Activated naive CD4-positive, alpha-beta T cell treated with anti-CD3 and anti-CD28 coated beads for 36 hours (primary cell): ENCODE measurements around the gene DEFB118. TPM values are rescaled to one million over a fixed set of nuclear protein-coding genes. Genes with fewer than 3 reads are reported as not detected.

Experiments
- CTCF ChIA-PET: fragments of 350-600 bp; sonication (Branson Sonifier 250); formaldehyde crosslinking; loops from one replicate; lab custom pipeline; 2021; ENCODE audit warnings: antibody characterized with exemption; lab: Charles Lee
- DNase-seq: peaks from one replicate; pipeline ENCODE4 v3.0.0-alpha.2; 2020
- H3K27ac Mint-ChIP-seq: one replicate; pipeline ENCODE4 v1.8.0; 2021; ENCODE audit warnings: mild to moderate bottlenecking, mixed read lengths
- H3K27me3 Mint-ChIP-seq: one replicate; pipeline ENCODE4 v1.8.0; 2021; ENCODE audit warnings: low read depth, mixed read lengths
- H3K36me3 Mint-ChIP-seq: one replicate; pipeline ENCODE4 v1.8.0; 2021; ENCODE audit warnings: low read depth, mixed read lengths
- H3K4me1 Mint-ChIP-seq: one replicate; pipeline ENCODE4 v1.8.0; 2021; ENCODE audit warnings: low read depth, mixed read lengths
- H3K4me3 Mint-ChIP-seq: one replicate; pipeline ENCODE4 v1.8.0; 2021; ENCODE audit warnings: mild to moderate bottlenecking, moderate library complexity, mixed read lengths
- H3K9me3 Mint-ChIP-seq: one replicate; pipeline ENCODE4 v1.8.0; 2021; ENCODE audit warnings: mixed read lengths
- intact Hi-C: fragments of 100-400 bp; cut with micrococcal nuclease; formaldehyde crosslinking; loops from one replicate; pipeline ENCODE4 v1.15.1; 2023
- total RNA-seq, 2 experiments: library from RNA; stranded (reverse); gene quantifications; one replicate each; pipeline ENCODE4 v1.2.3, GENCODE V29; 2021

The DEFB118 gene
- total RNA-seq, 2 experiments from 2014 or later = not detected

- Mint-ChIP-seq H3K36me3 (no peaks in the 10 kb centered on the region), H3K4me1 (no peaks in the 10 kb centered on the region), H3K27ac (no peak overlapping the region), H3K27me3 (peaks cover 4% of the 10 kb centered on the region), H3K4me3 (no peak overlapping the region), H3K9me3 (peaks cover 2% of the 10 kb centered on the region)
- CTCF ChIA-PET = no interaction called here
- intact Hi-C loops = no loop called here
- no peak for DNase-seq
Measured at GRCh38 chr20:31410011-31410410, 41.6 kb downstream of the DEFB118 start.

- H3K36me3 Mint-ChIP-seq = no peaks in the 10 kb centered on the region
- CTCF ChIA-PET = interaction anchor here (3.6 kb wide), 1 partner anchor 88 kb away, joined by 16 read pairs; no protein-coding TSS in a partner anchor
- no peaks in the 10 kb centered on the region for H3K4me1 Mint-ChIP-seq
- intact Hi-C loops = no loop called here
- peaks cover 2% of the 10 kb centered on the region for H3K9me3 Mint-ChIP-seq
- no peak overlapping the region for H3K4me3 Mint-ChIP-seq
- peaks cover 2% of the 10 kb centered on the region for H3K27me3 Mint-ChIP-seq
- no peak overlapping the region for H3K27ac Mint-ChIP-seq
- no peak for DNase-seq
Measured at GRCh38 chr20:31414381-31414780, 46.0 kb downstream of the DEFB118 start.

GRCh38 chr20:31415653-31416052 is 47.3 kb downstream of the DEFB118 start:
- Mint-ChIP-seq H3K27ac (no peak overlapping the region), H3K4me1 (no peaks in the 10 kb centered on the region), H3K9me3 (no peaks in the 10 kb centered on the region), H3K4me3 (no peak overlapping the region), H3K27me3 (peaks cover 2% of the 10 kb centered on the region), H3K36me3 (no peaks in the 10 kb centered on the region)
- intact Hi-C loops = no loop called here
- CTCF ChIA-PET = interaction anchor here (3.6 kb wide), 1 partner anchor 87 kb away, joined by 16 read pairs; no protein-coding TSS in a partner anchor
- DNase-seq = no peak

- Mint-ChIP-seq H3K27ac (no peak overlapping the region), H3K4me1 (no peaks in the 10 kb centered on the region), H3K27me3 (peaks cover 2% of the 10 kb centered on the region), H3K9me3 (no peaks in the 10 kb centered on the region), H3K4me3 (no peak overlapping the region), H3K36me3 (no peaks in the 10 kb centered on the region)
- CTCF ChIA-PET = no interaction called here
- intact Hi-C loops = no loop called here
- DNase-seq = no peak
Measured at GRCh38 chr20:31418307-31418706, 49.9 kb downstream of the DEFB118 start.

Other genes with a start within 250 kb of the DEFB118 start
- not detected for gene DEFB115, start 110.9 kb upstream of the DEFB118 start, total RNA-seq
- gene DEFB116, start 60.0 kb upstream of the DEFB118 start, total RNA-seq = not detected
- gene DEFB119, start 22.0 kb downstream of the DEFB118 start, total RNA-seq = not detected
- not detected for gene DEFB121, start 37.6 kb downstream of the DEFB118 start, total RNA-seq
- gene DEFB123, start 72.0 kb downstream of the DEFB118 start, total RNA-seq = not detected
- not detected for gene DEFB124, start 106.5 kb downstream of the DEFB118 start, total RNA-seq
- gene REM1, start 106.7 kb downstream of the DEFB118 start, total RNA-seq = not detected
- gene HM13, start 145.8 kb downstream of the DEFB118 start, total RNA-seq = 10 to 100 TPM; 67.3 to 69.4 TPM
- 1 to 10 TPM; 1.8 to 2.4 TPM for gene ID1, start 236.7 kb downstream of the DEFB118 start, total RNA-seq